ENCODE data around the gene FMO5. TPM values are rescaled to one million over a fixed set of nuclear protein-coding genes. Genes with fewer than 3 reads are reported as not detected.

FMO5 gene
- total and polyA plus RNA-seq, 10 of the 15 experiments (the other 5 are each of a cell fraction or from before 2014, with no cell fraction given), result 0.05 to 0.58 (median 0.19) TPM

GRCh38 chr1:147172168-147173016 is 52.7 kb downstream of the FMO5 start, which contains the start of gene PRKAB2:
Gene PRKAB2 (minus strand): TSS chr1:147172470. CDS start chr1:147172144, 326 bp downstream.
- WGBS (ENCODE audit: insufficient coverage, insufficient replicate concordance, low lambda C conversion rate, missing lambda C conversion rate), result under 1% methylated on average over 55 of the region's 72 CpGs
- Histone ChIP-seq H3K27me3 (replicated peaks in 1 of 2; ENCODE audit: control insufficient read depth in 2 of 2, insufficient read depth in 2 of 2, low read length in 1 of 2) (no peaks in the 10 kb centered on the region), H2AFZ (ENCODE audit: control insufficient read depth, low read depth, low read length) (peak within 1 kb of the TSS; percentile 91), H3K27ac (ENCODE audit: control insufficient read depth, insufficient read depth) (peak within 1 kb of the TSS; percentile 91), H3K4me1 (ENCODE audit: control insufficient read depth, insufficient read depth, low read length) (no peaks in the 10 kb centered on the region), H3K79me2 (ENCODE audit: control insufficient read depth, insufficient read depth, low read length) (peaks cover 22% of the 10 kb centered on the region), H3K4me2 (ENCODE audit: control insufficient read depth, insufficient read depth) (peak within 1 kb of the TSS; percentile 76), H3K9me3 (replicated peaks; ENCODE audit: control insufficient read depth, insufficient read depth, low read length) (no peaks in the 10 kb centered on the region), H3K4me3 (peak within 1 kb of the TSS; percentile 93), H3K36me3 (ENCODE audit: control insufficient read depth in 2 of 2, insufficient read depth in 2 of 2, low read length in 1 of 2) (no peaks in the 10 kb centered on the region), H4K20me1 (ENCODE audit: control insufficient read depth, insufficient read depth) (no peaks in the 10 kb centered on the region), H3K9ac (ENCODE audit: control insufficient read depth, insufficient read depth, low read length) (peak within 1 kb of the TSS; percentile 87)
- FAIRE-seq, result peak; percentile 72
- peak; percentile 92 for ATAC-seq
- peak; percentile 77 for DNase-seq (ENCODE audit: low read depth, low spot score)
- BruUV-seq (replicated peaks), result no TSS peak
- ChIA-PET CTCF (interaction anchor here (0.7 to 6.1 kb wide), 9 partner anchors 9 to 101 kb away, joined by 3 to 54 read pairs (median 4); partner anchors contain the start of gene CHD1L), RAD21 (ENCODE audit: unreplicated experiment) (interaction anchor here (1.0 to 1.9 kb wide), 2 partner anchors 71 kb away, joined by 5 to 7 read pairs; no protein-coding TSS in a partner anchor), SMC1A (ENCODE audit: uncharacterized antibody, unreplicated experiment) (interaction anchor here (1.7 to 2.1 kb wide), 2 partner anchors 11 to 71 kb away, joined by 12 to 14 read pairs; partner anchors contain the start of gene CHD1L), POLR2A (no interaction called here)
- in situ Hi-C loops (cut with MboI) (loop anchor here (5.0 kb wide), 1 partner anchor 75 kb away; no protein-coding TSS in a partner anchor), intact Hi-C loops (cut with micrococcal nuclease; ENCODE audit: unreplicated experiment) (loop anchor here (1.0 to 5.0 kb wide), 2 partner anchors 55 to 70 kb away; partner anchors contain the start of genes CHD1L and FMO5)
- TF ChIP-seq MTA3 (IDR thresholded peaks at IDR 0.05; ENCODE audit: borderline replicate concordance, low read length) (no peak), MEF2A (IDR thresholded peaks at IDR 0.05; ENCODE audit: insufficient read depth, low read depth, low read length) (peak; percentile 52; the same call in 1 of the 2 replicates), WRNIP1 (IDR thresholded peaks at IDR 0.05; ENCODE audit: borderline replicate concordance, low read depth, low read length) (no peak), ZBTB40 (IDR thresholded peaks at IDR 0.05; ENCODE audit: borderline replicate concordance) (peak; percentile 100), ZBED1 (IDR thresholded peaks at IDR 0.05; ENCODE audit: borderline replicate concordance) (no peak), YY1 (IDR thresholded peaks at IDR 0.05; ENCODE audit: low read depth, low read length) (peak; percentile 96), NRF1 (conservative IDR thresholded peaks at IDR 0.05; ENCODE audit: low read depth, low read length) (no peak), POU2F2 (IDR thresholded peaks at IDR 0.05; ENCODE audit: borderline replicate concordance, low read depth, low read length) (peak; percentile 86), ZNF622 (IDR thresholded peaks at IDR 0.05) (no peak)
- TF ChIP-seq, protein P1, sequence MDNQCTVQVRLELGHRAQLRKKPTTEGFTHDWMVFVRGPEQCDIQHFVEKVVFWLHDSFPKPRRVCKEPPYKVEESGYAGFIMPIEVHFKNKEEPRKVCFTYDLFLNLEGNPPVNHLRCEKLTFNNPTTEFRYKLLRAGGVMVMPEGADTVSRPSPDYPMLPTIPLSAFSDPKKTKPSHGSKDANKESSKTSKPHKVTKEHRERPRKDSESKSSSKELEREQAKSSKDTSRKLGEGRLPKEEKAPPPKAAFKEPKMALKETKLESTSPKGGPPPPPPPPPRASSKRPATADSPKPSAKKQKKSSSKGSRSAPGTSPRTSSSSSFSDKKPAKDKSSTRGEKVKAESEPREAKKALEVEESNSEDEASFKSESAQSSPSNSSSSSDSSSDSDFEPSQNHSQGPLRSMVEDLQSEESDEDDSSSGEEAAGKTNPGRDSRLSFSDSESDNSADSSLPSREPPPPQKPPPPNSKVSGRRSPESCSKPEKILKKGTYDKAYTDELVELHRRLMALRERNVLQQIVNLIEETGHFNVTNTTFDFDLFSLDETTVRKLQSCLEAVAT (IDR thresholded peaks at IDR 0.05), result no peak
- TF ChIP-seq, protein P2, sequence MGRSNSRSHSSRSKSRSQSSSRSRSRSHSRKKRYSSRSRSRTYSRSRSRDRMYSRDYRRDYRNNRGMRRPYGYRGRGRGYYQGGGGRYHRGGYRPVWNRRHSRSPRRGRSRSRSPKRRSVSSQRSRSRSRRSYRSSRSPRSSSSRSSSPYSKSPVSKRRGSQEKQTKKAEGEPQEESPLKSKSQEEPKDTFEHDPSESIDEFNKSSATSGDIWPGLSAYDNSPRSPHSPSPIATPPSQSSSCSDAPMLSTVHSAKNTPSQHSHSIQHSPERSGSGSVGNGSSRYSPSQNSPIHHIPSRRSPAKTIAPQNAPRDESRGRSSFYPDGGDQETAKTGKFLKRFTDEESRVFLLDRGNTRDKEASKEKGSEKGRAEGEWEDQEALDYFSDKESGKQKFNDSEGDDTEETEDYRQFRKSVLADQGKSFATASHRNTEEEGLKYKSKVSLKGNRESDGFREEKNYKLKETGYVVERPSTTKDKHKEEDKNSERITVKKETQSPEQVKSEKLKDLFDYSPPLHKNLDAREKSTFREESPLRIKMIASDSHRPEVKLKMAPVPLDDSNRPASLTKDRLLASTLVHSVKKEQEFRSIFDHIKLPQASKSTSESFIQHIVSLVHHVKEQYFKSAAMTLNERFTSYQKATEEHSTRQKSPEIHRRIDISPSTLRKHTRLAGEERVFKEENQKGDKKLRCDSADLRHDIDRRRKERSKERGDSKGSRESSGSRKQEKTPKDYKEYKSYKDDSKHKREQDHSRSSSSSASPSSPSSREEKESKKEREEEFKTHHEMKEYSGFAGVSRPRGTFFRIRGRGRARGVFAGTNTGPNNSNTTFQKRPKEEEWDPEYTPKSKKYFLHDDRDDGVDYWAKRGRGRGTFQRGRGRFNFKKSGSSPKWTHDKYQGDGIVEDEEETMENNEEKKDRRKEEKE (IDR thresholded peaks at IDR 0.05), result peak; percentile 81
- TF ChIP-seq, protein P3, sequence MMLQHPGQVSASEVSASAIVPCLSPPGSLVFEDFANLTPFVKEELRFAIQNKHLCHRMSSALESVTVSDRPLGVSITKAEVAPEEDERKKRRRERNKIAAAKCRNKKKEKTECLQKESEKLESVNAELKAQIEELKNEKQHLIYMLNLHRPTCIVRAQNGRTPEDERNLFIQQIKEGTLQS (IDR thresholded peaks at IDR 0.05; ENCODE audit: borderline replicate concordance, extremely low read depth, low read depth, low read length), result no peak

Measured in GM12878 (cell line).